H9 (cell line): ENCODE data around the gene DCXR. TPM values are rescaled to one million over a fixed set of nuclear protein-coding genes. Genes with fewer than 3 reads are reported as not detected.

Experiments
- DNase-seq: peaks from one replicate; pipeline ENCODE4 v3.0.0-alpha.2; 2017
- H2AFZ ChIP-seq: one replicate; pipeline ENCODE4 v1.6.1; 2013; ENCODE audit warnings: mild to moderate bottlenecking, low read length, control low read depth, moderate library complexity
- H2AK5ac ChIP-seq: 2 replicates; pipeline ENCODE4 v1.6.1; 2013; ENCODE audit warnings: low read length, control low read depth, mixed read lengths; ENCODE audit not compliant: insufficient read length
- H2BK120ac ChIP-seq: one replicate; pipeline ENCODE4 v1.6.1; 2013; ENCODE audit warnings: low read depth, mild to moderate bottlenecking, low read length, control low read depth, inconsistent platforms; ENCODE audit not compliant: poor library complexity, severe bottlenecking
- H2BK12ac ChIP-seq: 2 replicates; pipeline ENCODE4 v1.6.1; 2013; ENCODE audit warnings: low read length, control low read depth, mixed read lengths, low read depth; ENCODE audit not compliant: insufficient read length
- H2BK15ac ChIP-seq: 2 replicates; pipeline ENCODE4 v1.6.1; 2013; ENCODE audit warnings: low read depth, low read length, control low read depth
- H2BK20ac ChIP-seq: one replicate; pipeline ENCODE4 v1.6.1; 2013; ENCODE audit warnings: low read depth, mild to moderate bottlenecking, low read length, control low read depth, inconsistent platforms; ENCODE audit not compliant: poor library complexity, severe bottlenecking
- H2BK5ac ChIP-seq: 2 replicates; pipeline ENCODE4 v1.6.1; 2013; ENCODE audit warnings: low read length, control low read depth, mixed read lengths; ENCODE audit not compliant: insufficient read length
- H3K14ac ChIP-seq: 2 replicates; pipeline ENCODE4 v1.6.1; 2013; ENCODE audit warnings: low read length, control low read depth; ENCODE audit not compliant: insufficient read depth
- H3K18ac ChIP-seq: 2 replicates; pipeline ENCODE4 v1.6.1; 2013; ENCODE audit warnings: low read depth, mild to moderate bottlenecking, mixed read lengths, low read length, control low read depth; ENCODE audit not compliant: insufficient read length
- H3K23ac ChIP-seq: 2 replicates; pipeline ENCODE4 v1.6.1; 2013; ENCODE audit warnings: low read length, control low read depth, mixed read lengths, low read depth; ENCODE audit not compliant: insufficient read length
- H3K23me2 ChIP-seq: 2 replicates; pipeline ENCODE4 v1.6.1; 2013; ENCODE audit warnings: low read depth, mild to moderate bottlenecking, mixed read lengths, low read length, control low read depth; ENCODE audit not compliant: insufficient read length, poor library complexity, severe bottlenecking
- H3K27ac ChIP-seq: 2 replicates; pipeline ENCODE4 v1.5.1; 2013; ENCODE audit warnings: low read length, control low read depth, mixed read lengths, low read depth; ENCODE audit not compliant: insufficient read length
- H3K27me3 ChIP-seq: 2 replicates; pipeline ENCODE4 v1.6.1; 2013; ENCODE audit warnings: low read length, control low read depth, inconsistent platforms; ENCODE audit not compliant: insufficient read depth
- H3K4ac ChIP-seq: 2 replicates; pipeline ENCODE4 v1.6.1; 2013; ENCODE audit warnings: low read depth, mild to moderate bottlenecking, control low read depth, inconsistent platforms, low read length, moderate library complexity
- H3K4me1 ChIP-seq: 2 replicates; pipeline ENCODE4 v1.6.1; 2013; ENCODE audit warnings: low read length, control low read depth, inconsistent platforms; ENCODE audit not compliant: insufficient read depth
- H3K4me2 ChIP-seq: 2 replicates; pipeline ENCODE4 v1.6.1; 2013; ENCODE audit warnings: low read length, control low read depth, mixed read lengths; ENCODE audit not compliant: insufficient read length, insufficient read depth
- H3K56ac ChIP-seq: 2 replicates; pipeline ENCODE4 v1.6.1; 2013; ENCODE audit warnings: low read depth, mild to moderate bottlenecking, mixed read lengths, low read length, control low read depth; ENCODE audit not compliant: insufficient read length
- H3K79me1 ChIP-seq: 2 replicates; pipeline ENCODE4 v1.6.1; 2013; ENCODE audit warnings: low read depth, mild to moderate bottlenecking, moderate library complexity, low read length, control low read depth, inconsistent platforms; ENCODE audit not compliant: insufficient read depth, poor library complexity, severe bottlenecking
- H3K79me2 ChIP-seq: 2 replicates; pipeline ENCODE4 v1.6.1; 2013; ENCODE audit warnings: low read length, control low read depth, inconsistent platforms; ENCODE audit not compliant: insufficient read depth
- H3K9ac ChIP-seq: 2 replicates; pipeline ENCODE4 v1.6.1; 2013; ENCODE audit warnings: low read length, control low read depth, mixed read lengths; ENCODE audit not compliant: insufficient read length; ENCODE audit errors: extremely low read depth
- H3K9me3 ChIP-seq: one replicate; pipeline ENCODE4 v1.6.1; 2013; ENCODE audit warnings: low read depth, low read length, inconsistent platforms; ENCODE audit not compliant: control insufficient read depth
- H3T11ph ChIP-seq: one replicate; pipeline ENCODE4 v1.6.1; 2013; ENCODE audit warnings: mild to moderate bottlenecking, low read length, control low read depth, inconsistent platforms
- H4K20me1 ChIP-seq: one replicate; pipeline ENCODE4 v1.6.1; 2013; ENCODE audit not compliant: control insufficient read depth, insufficient read length, insufficient read depth
- H4K5ac ChIP-seq: 2 replicates; pipeline ENCODE4 v1.6.1; 2013; ENCODE audit warnings: low read depth, mild to moderate bottlenecking, mixed read lengths, low read length, control low read depth; ENCODE audit not compliant: insufficient read length
- H4K8ac ChIP-seq: replicated peaks from 2 replicates; pipeline ENCODE4 v1.6.1; 2013; ENCODE audit warnings: low read length, control low read depth, mixed read lengths, low read depth; ENCODE audit not compliant: insufficient read length
- H4K91ac ChIP-seq: 2 replicates; pipeline ENCODE4 v1.6.1; 2013; ENCODE audit warnings: low read depth, mild to moderate bottlenecking, moderate library complexity, mixed read lengths, low read length, control low read depth; ENCODE audit not compliant: insufficient read length
- H3K27ac Mint-ChIP-seq, 3 experiments: 2 replicates in 2 of 3; 3 replicates in 1 of 3; pipeline ENCODE4 v1.8.0; 2020 to 2021; ENCODE audit warnings: mixed read lengths in 3 of 3, mild to moderate bottlenecking in 1 of 3, moderate library complexity in 1 of 3
- H3K27me3 Mint-ChIP-seq: 2 replicates; pipeline ENCODE4 v1.8.0; 2021; ENCODE audit warnings: low read depth, mild to moderate bottlenecking, moderate library complexity, mixed read lengths
- H3K36me3 Mint-ChIP-seq, 3 experiments: 2 replicates in 2 of 3; 3 replicates in 1 of 3; pipeline ENCODE4 v1.8.0; 2020 to 2021; ENCODE audit warnings: low read depth in 3 of 3, mixed read lengths in 3 of 3; ENCODE audit not compliant: insufficient read depth in 1 of 3
- H3K4me1 Mint-ChIP-seq, 2 experiments: 2 replicates each; pipeline ENCODE4 v1.8.0; 2020; ENCODE audit warnings: mixed read lengths in 2 of 2
- H3K4me3 Mint-ChIP-seq, 2 experiments: 2 replicates in 1 of 2; 3 replicates in 1 of 2; pipeline ENCODE4 v1.8.0; 2020 to 2021; ENCODE audit warnings: mild to moderate bottlenecking in 2 of 2, mixed read lengths in 2 of 2, moderate library complexity in 1 of 2
- H3K9me3 Mint-ChIP-seq, 2 experiments: 2 replicates in 1 of 2; 3 replicates in 1 of 2; pipeline ENCODE4 v1.8.0; 2020; ENCODE audit warnings: mild to moderate bottlenecking in 2 of 2, mixed read lengths in 2 of 2, moderate library complexity in 1 of 2
- WGBS: extraction: QIAGEN DNeasy Blood & Tissue Kit; methylation state at CpG from one replicate; pipeline ENCODE4 v1.1.7; 2013; ENCODE audit warnings: missing lambda C conversion rate, low lambda C conversion rate, mixed read lengths; ENCODE audit not compliant: insufficient read length; ENCODE audit errors: extremely low coverage; 5-methylcytosine and 5-hydroxymethylcytosine counted together
- total RNA-seq: library from RNA; stranded (reverse); gene quantifications from 2 replicates; pipeline ENCODE4 v1.2.1, GENCODE V29; 2021
- TF ChIP-seq, protein P1 (sequence below): fragments of 200-600 bp; sonication (generic); conservative IDR thresholded peaks from 3 replicates; pipeline ENCODE4 v1.8.0; 2021; ENCODE audit warnings: antibody characterized with exemption, mild to moderate bottlenecking

Gene DCXR
- total RNA-seq, 1 experiment from 2014 or later = 93.6 TPM

DNA sequence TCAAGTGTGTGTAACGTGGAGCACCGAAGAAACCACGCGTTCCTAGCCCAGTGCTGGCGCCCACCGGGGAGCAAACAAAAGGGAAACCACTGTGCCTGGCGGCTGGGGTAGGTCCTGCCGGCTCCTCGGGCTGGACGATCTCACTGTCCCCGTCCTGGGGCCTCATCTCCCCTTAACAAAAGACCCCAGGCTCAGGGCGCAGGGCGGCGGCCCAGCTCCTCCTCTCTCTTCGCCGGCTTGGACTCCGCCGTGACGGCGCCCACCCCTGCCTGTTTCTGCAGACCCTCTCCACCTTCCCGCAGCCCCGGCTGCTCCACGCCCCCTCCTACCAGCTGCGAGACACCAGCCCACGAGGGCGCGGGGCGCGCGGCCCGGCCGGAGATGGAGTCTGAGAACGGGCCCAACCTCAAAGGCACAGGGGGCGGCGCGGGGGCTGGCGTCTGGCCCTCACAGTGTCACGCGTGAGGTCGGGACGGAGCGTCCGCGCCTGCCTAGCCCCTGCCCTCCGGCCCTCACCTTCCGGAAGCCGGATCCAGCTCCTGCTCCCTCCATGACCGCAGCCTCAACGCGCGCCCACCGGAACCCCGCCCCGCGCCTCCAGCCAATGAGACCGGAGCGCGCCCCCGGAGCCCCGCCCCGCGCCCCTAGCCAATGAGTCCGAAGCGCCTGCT is 15.1 kb downstream of the DCXR start, which contains the start of gene CENPX:
Gene CENPX, minus strand, starts transcription at position 569 of the 671 bp plus-strand sequence. Its CDS starts 17 bp downstream, at position 552.
- Histone ChIP-seq H3K56ac (no peak within 1 kb of the TSS), H3K27ac (no peak within 1 kb of the TSS), H3K9me3 (no peaks in the 10 kb centered on the region), H2BK5ac (no peak within 1 kb of the TSS), H3K79me2 (no peaks in the 10 kb centered on the region), H3K23ac (no peak within 1 kb of the TSS), H4K91ac (no peak within 1 kb of the TSS), H4K20me1 (no peaks in the 10 kb centered on the region), H3T11ph (no peak within 1 kb of the TSS), H2BK12ac (no peak within 1 kb of the TSS), H3K4me2 (peak within 1 kb of the TSS; percentile 89), H2BK120ac (no peak within 1 kb of the TSS), H3K18ac (no peak within 1 kb of the TSS), H2AFZ (no peak within 1 kb of the TSS), H3K14ac (peak within 1 kb of the TSS; percentile 67; the same call in 1 of the 2 replicates), H4K5ac (no peak within 1 kb of the TSS), H3K23me2 (peaks cover 5% of the 10 kb centered on the region), H3K79me1 (peaks cover 5% of the 10 kb centered on the region), H3K4ac (no peak within 1 kb of the TSS), H2AK5ac (no peak within 1 kb of the TSS), H2BK20ac (no peak within 1 kb of the TSS), H4K8ac (no peak within 1 kb of the TSS), H3K4me1 (no peaks in the 10 kb centered on the region), H2BK15ac (no peak within 1 kb of the TSS), H3K27me3 (no peaks in the 10 kb centered on the region), H3K9ac (peak within 1 kb of the TSS; percentile 39)
- Mint-ChIP-seq H3K27ac (0 out of 7 replicates have a peak within 1 kb of the TSS, but pooled peaks of 1 of the 3 experiments have one; percentile 49), H3K4me3 (peak within 1 kb of the TSS; percentile 79 to 88), H3K27me3 (no peaks in the 10 kb centered on the region; the same call in none of the 2 replicates), H3K36me3 (peaks cover 5 to 12% (median 7%) of the 10 kb centered on the region in 3 experiments; a peak in 5 of 7 replicates), H3K4me1 (peaks cover 7 to 16% of the 10 kb centered on the region in 2 experiments), H3K9me3 (peaks cover 0 to 2% of the 10 kb centered on the region in 2 experiments; a peak in 1 of 5 replicates)
- WGBS = no CpG with 5 or more reads among the region's 64 CpGs
- TF ChIP-seq, protein P1, sequence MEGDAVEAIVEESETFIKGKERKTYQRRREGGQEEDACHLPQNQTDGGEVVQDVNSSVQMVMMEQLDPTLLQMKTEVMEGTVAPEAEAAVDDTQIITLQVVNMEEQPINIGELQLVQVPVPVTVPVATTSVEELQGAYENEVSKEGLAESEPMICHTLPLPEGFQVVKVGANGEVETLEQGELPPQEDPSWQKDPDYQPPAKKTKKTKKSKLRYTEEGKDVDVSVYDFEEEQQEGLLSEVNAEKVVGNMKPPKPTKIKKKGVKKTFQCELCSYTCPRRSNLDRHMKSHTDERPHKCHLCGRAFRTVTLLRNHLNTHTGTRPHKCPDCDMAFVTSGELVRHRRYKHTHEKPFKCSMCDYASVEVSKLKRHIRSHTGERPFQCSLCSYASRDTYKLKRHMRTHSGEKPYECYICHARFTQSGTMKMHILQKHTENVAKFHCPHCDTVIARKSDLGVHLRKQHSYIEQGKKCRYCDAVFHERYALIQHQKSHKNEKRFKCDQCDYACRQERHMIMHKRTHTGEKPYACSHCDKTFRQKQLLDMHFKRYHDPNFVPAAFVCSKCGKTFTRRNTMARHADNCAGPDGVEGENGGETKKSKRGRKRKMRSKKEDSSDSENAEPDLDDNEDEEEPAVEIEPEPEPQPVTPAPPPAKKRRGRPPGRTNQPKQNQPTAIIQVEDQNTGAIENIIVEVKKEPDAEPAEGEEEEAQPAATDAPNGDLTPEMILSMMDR = no peak
- DNase-seq = no peak
